Measurements from ENCODE around the gene PDX1. TPM values are rescaled to one million over a fixed set of nuclear protein-coding genes. Genes with fewer than 3 reads are reported as not detected.

The PDX1 gene
- total and polyA plus RNA-seq, 2 of the 13 experiments (the other 11 are each of a cell fraction or from before 2014, with no cell fraction given), result 0.07 TPM; not detected in 1

GRCh38 chr13:27919934-27920676 lies at the start of gene PDX1 (continued):
- TF ChIP-seq TIGD3 (CRISPR knock-in tag; IDR thresholded peaks at IDR 0.05; ENCODE audit: borderline replicate concordance) (no peak), SALL1 (CRISPR knock-in tag; IDR thresholded peaks at IDR 0.05) (0 out of 2 replicates have a peak, but pooled peaks have one; percentile 15), ARNT (IDR thresholded peaks at IDR 0.05) (no peak), KDM5B (CRISPR knock-in tag; IDR thresholded peaks at IDR 0.05; ENCODE audit: borderline replicate concordance) (peak; percentile 61; the same call in 1 of the 2 replicates), ZNF614 (CRISPR knock-in tag; IDR thresholded peaks at IDR 0.05; ENCODE audit: borderline replicate concordance) (no peak), EEA1 (CRISPR knock-in tag; IDR thresholded peaks at IDR 0.05; ENCODE audit: borderline replicate concordance) (no peak), ZNF333 (CRISPR knock-in tag; IDR thresholded peaks at IDR 0.05; ENCODE audit: borderline replicate concordance) (peak; percentile 68; the same call in 1 of the 2 replicates), ZMYM2 (CRISPR knock-in tag; IDR thresholded peaks at IDR 0.05) (no peak), ZNF264 (CRISPR knock-in tag; IDR thresholded peaks at IDR 0.05) (no peak), ZNF484 (CRISPR knock-in tag; IDR thresholded peaks at IDR 0.05; ENCODE audit: borderline replicate concordance, low read depth) (no peak), IRF1 (CRISPR knock-in tag; IDR thresholded peaks at IDR 0.05; ENCODE audit: low read depth) (no peak), ISL2 (CRISPR knock-in tag; IDR thresholded peaks at IDR 0.05) (0 out of 2 replicates have a peak, but pooled peaks have one; percentile 18), ZNF670 (CRISPR knock-in tag; IDR thresholded peaks at IDR 0.05; ENCODE audit: borderline replicate concordance) (no peak), ZNF800 (CRISPR knock-in tag; IDR thresholded peaks at IDR 0.05) (no peak), MTA1 (CRISPR knock-in tag; IDR thresholded peaks at IDR 0.05; ENCODE audit: borderline replicate concordance) (peak; percentile 23; the same call in 1 of the 2 replicates), TBP (CRISPR knock-in tag; IDR thresholded peaks at IDR 0.05) (no peak), BRF2 (CRISPR knock-in tag; IDR thresholded peaks at IDR 0.05) (no peak), AGO2 (optimal IDR thresholded peaks at IDR 0.05; ENCODE audit: low read depth, low read length) (no peak), ZFP90 (CRISPR knock-in tag; IDR thresholded peaks at IDR 0.05; ENCODE audit: borderline replicate concordance) (no peak), ADNP (CRISPR knock-in tag; IDR thresholded peaks at IDR 0.05) (no peak), KLF12 (CRISPR knock-in tag; IDR thresholded peaks at IDR 0.05; ENCODE audit: borderline replicate concordance) (0 out of 2 replicates have a peak, but pooled peaks have one; percentile 42), STAT6 (CRISPR knock-in tag; IDR thresholded peaks at IDR 0.05; ENCODE audit: borderline replicate concordance) (no peak)
